Endothelial cell of umbilical vein (primary cell): ENCODE data around the gene HPRT1. TPM values are rescaled to one million over a fixed set of nuclear protein-coding genes. Genes with fewer than 3 reads are reported as not detected.

Experiments
- BruUV-seq: library from RNA; stranded (reverse); fragments of 400-500 nt; replicated peaks from 2 replicates; lab custom pipeline; 2021; lab: Mats Ljungman, UMichigan
- CTCF ChIA-PET: fragments of 300-600, 350-600 bp; sonication (Branson Sonifier 250); formaldehyde crosslinking; loops from one replicate; lab custom pipeline; 2021; ENCODE audit warnings: antibody characterized with exemption, inconsistent platforms; lab: Charles Lee
- POLR2A ChIA-PET: fragments of 300-600, 350-600 bp; sonication (Branson Sonifier 250); formaldehyde crosslinking; loops from one replicate; lab custom pipeline; 2021; ENCODE audit warnings: antibody characterized with exemption, inconsistent platforms; lab: Charles Lee
- DNase-seq: peaks from one replicate; pipeline ENCODE4 v3.0.0-alpha.2; 2011; ENCODE audit warnings: low read depth, low spot score
- FAIRE-seq: peaks from 2 replicates; lab custom pipeline; 2011; peaks lifted over from hg19 to GRCh38; lab: Jason Lieb, UNC
- H2AFZ ChIP-seq: 2 replicates; pipeline ENCODE4 v1.6.0; 2012; ENCODE audit warnings: low read depth, low read length, control low read depth, inconsistent platforms
- H3K27ac ChIP-seq: 2 replicates; pipeline ENCODE4 v1.5.1; 2011; ENCODE audit warnings: low read depth, mild to moderate bottlenecking, control low read depth, low read length, moderate library complexity; ENCODE audit not compliant: insufficient read depth
- H3K27me3 ChIP-seq, 2 experiments: 2 replicates each; pipeline versions ENCODE4 v1.6.0 to v1.6.1; 2011; ENCODE audit warnings: low read length in 2 of 2, mixed read lengths in 1 of 2; ENCODE audit not compliant: control insufficient read depth in 2 of 2, insufficient read depth in 2 of 2
- H3K36me3 ChIP-seq, 2 experiments: 2 replicates in 1 of 2; 3 replicates in 1 of 2; pipeline ENCODE4 v1.5.1; 2011; ENCODE audit warnings: low read length in 2 of 2, mild to moderate bottlenecking in 1 of 2, moderate library complexity in 1 of 2; ENCODE audit not compliant: control insufficient read depth in 2 of 2, insufficient read depth in 2 of 2; ENCODE audit errors: extremely low read depth in 1 of 2
- H3K4me1 ChIP-seq: 3 replicates; pipeline ENCODE4 v1.5.1; 2011; ENCODE audit warnings: mild to moderate bottlenecking, low read length; ENCODE audit not compliant: control insufficient read depth, insufficient read depth; ENCODE audit errors: extremely low read depth
- H3K4me2 ChIP-seq: 2 replicates; pipeline ENCODE4 v1.6.1; 2011; ENCODE audit warnings: low read length, control low read depth, mixed read lengths; ENCODE audit not compliant: insufficient read depth
- H3K4me3 ChIP-seq, 3 experiments: fragments of 200-600 bp in 1 of 3; sonication (generic), shearing (Covaris generic) in 1 of 3; replicated peaks in 1 of 3; 2 replicates each; pipeline ENCODE4 v1.5.1; 2011 to 2016; ENCODE audit warnings: control low read depth in 3 of 3, low read length in 3 of 3, mild to moderate bottlenecking in 2 of 3, inconsistent platforms in 1 of 3, low read depth in 1 of 3, moderate library complexity in 1 of 3; ENCODE audit not compliant: insufficient read depth in 1 of 3
- H3K79me2 ChIP-seq: 2 replicates; pipeline ENCODE4 v1.6.0; 2012; ENCODE audit warnings: low read length, inconsistent platforms; ENCODE audit not compliant: control insufficient read depth, insufficient read depth
- H3K9ac ChIP-seq: replicated peaks from 2 replicates; pipeline ENCODE3; 2011; ENCODE audit warnings: low read length, control low read depth; ENCODE audit not compliant: insufficient read depth; ENCODE audit errors: extremely low read depth
- H3K9me1 ChIP-seq: replicated peaks from 3 replicates; pipeline ENCODE4 v1.6.0; 2011; ENCODE audit warnings: mild to moderate bottlenecking, low read length; ENCODE audit not compliant: control insufficient read depth, insufficient read depth; ENCODE audit errors: extremely low read depth
- H3K9me3 ChIP-seq: replicated peaks from 2 replicates; pipeline ENCODE4 v1.5.1; 2012; ENCODE audit warnings: low read length, inconsistent platforms; ENCODE audit not compliant: control insufficient read depth, insufficient read depth
- H4K20me1 ChIP-seq: replicated peaks from 2 replicates; pipeline ENCODE3; 2011; ENCODE audit warnings: mild to moderate bottlenecking, low read length; ENCODE audit not compliant: control insufficient read depth, insufficient read depth; ENCODE audit errors: extremely low read depth
- EZH2 ChIP-seq: IDR thresholded peaks from 2 replicates; pipeline ENCODE4 v1.6.1; 2012; ENCODE audit warnings: borderline replicate concordance, low read depth, mild to moderate bottlenecking, moderate library complexity, low read length, inconsistent platforms; ENCODE audit not compliant: severe bottlenecking
- FOS ChIP-seq: IDR thresholded peaks from 2 replicates; pipeline ENCODE4 v1.6.1; 2011; ENCODE audit warnings: mild to moderate bottlenecking, low read length, moderate library complexity, borderline replicate concordance; ENCODE audit not compliant: insufficient read depth
- GATA2 ChIP-seq: IDR thresholded peaks from 2 replicates; pipeline ENCODE4 v1.7.0; 2011; ENCODE audit warnings: low read depth, mild to moderate bottlenecking, moderate library complexity, mixed read lengths, low read length; ENCODE audit not compliant: insufficient read length, insufficient read depth
- JUN ChIP-seq: IDR thresholded peaks from 2 replicates; pipeline ENCODE4 v1.6.1; 2011; ENCODE audit warnings: borderline replicate concordance, low read depth; ENCODE audit not compliant: insufficient read length, insufficient read depth
- MAX ChIP-seq: IDR thresholded peaks from 2 replicates; pipeline ENCODE4 v1.6.1; 2011; ENCODE audit not compliant: insufficient read depth, insufficient read length
- MYC ChIP-seq: IDR thresholded peaks from one replicate; pipeline ENCODE4 v1.6.1; 2011; ENCODE audit warnings: mild to moderate bottlenecking, low read depth, low read length
- POLR2A ChIP-seq: IDR thresholded peaks from 2 replicates; pipeline ENCODE4 v1.6.1; 2012; ENCODE audit warnings: low read depth, mild to moderate bottlenecking, control low read depth, low read length
- POLR2AphosphoS5 ChIP-seq: IDR thresholded peaks from 2 replicates; pipeline ENCODE4 v1.6.1; 2012; ENCODE audit warnings: low read depth, mild to moderate bottlenecking, control low read depth, low read length, moderate library complexity; ENCODE audit not compliant: insufficient read depth
- dilution Hi-C: fragments of 300-500 bp; cut with MboI; formaldehyde crosslinking; loops from one replicate; pipeline ENCODE4 v1.15.0; 2019; ENCODE audit warnings: low sequenced_read_pairs; ENCODE audit not compliant: extremely low pct_ligation_motif_present
- intact Hi-C: fragments of 100-400 bp; cut with micrococcal nuclease; formaldehyde crosslinking; loops from one replicate; pipeline ENCODE4 v1.10.0; 2022
- polyA plus RNA-seq, 4 experiments: library from polyadenylated mRNA; depleted of rRNA in 3 of 4; stranded (reverse) in 3 of 4; unstranded in 1 of 4; fragments of >200 nt; gene quantifications; 2 replicates each; pipeline versions ENCODE4 v1.2.1 to v1.2.3, GENCODE V29; 2011 to 2012; ENCODE audit warnings: missing spikeins in 1 of 4
- total RNA-seq: library from RNA; stranded (reverse); gene quantifications from 2 replicates; pipeline ENCODE4 v1.2.3, GENCODE V29; 2021
- TF ChIP-seq, protein P1 (sequence below), 2 donors: IDR thresholded peaks; 1 replicate in 1 of 2; 2 replicates in 1 of 2; pipeline ENCODE4 v1.5.1; 2011; ENCODE audit warnings: low read length in 2 of 2, mild to moderate bottlenecking in 2 of 2, moderate library complexity in 2 of 2, control low read depth in 1 of 2, inconsistent platforms in 1 of 2, low read depth in 1 of 2; ENCODE audit not compliant: insufficient read depth in 1 of 2; ENCODE audit errors: extremely low read depth in 1 of 2

The HPRT1 gene
- total and polyA plus RNA-seq, 2 donors (not counting 3 experiments of a cell fraction or from before 2014, with no cell fraction given): 19.2 to 51.0 TPM

DNA sequence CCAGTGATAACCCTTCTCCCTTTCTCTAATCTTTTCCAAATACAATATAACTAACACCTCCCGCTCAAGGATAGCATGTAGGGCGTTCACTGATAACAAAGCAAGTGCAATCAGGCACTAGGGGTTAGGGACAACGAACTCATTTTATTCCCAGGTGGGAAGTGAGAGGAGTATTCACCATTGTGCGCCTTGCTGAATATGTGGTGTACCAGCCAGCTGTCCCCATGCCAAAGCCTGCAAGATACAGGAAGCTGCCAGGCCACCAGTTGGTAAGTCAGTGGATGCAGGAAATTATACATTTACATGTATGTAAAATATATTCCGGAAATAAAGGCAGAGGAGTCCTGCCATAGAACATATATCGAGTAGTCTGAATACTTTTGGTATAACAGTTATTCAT is 6.3 kb upstream of the HPRT1 start:
- no peak for FAIRE-seq
- no peak for TF ChIP-seq JUN
- TF ChIP-seq POLR2A: no peak
- no peak for TF ChIP-seq MAX
- no peak for TF ChIP-seq GATA2
- Histone ChIP-seq H2AFZ (no peak overlapping the region), H3K36me3 (no peaks in the 10 kb centered on the region), H3K4me1 (no peaks in the 10 kb centered on the region), H3K4me2 (no peak overlapping the region), H3K9me3 (no peaks in the 10 kb centered on the region), H3K27ac (no peak overlapping the region), H3K9ac (no peak overlapping the region), H4K20me1 (no peaks in the 10 kb centered on the region), H3K27me3 (no peaks in the 10 kb centered on the region), H3K4me3 (no peak overlapping the region), H3K79me2 (no peaks in the 10 kb centered on the region), H3K9me1 (no peaks in the 10 kb centered on the region)
- POLR2A ChIA-PET: no interaction called here
- DNase-seq: no peak
- CTCF ChIA-PET: no interaction called here
- BruUV-seq: no TSS peak
- intact Hi-C loops (no loop called here), dilution Hi-C loops (no loop called here)

DNA sequence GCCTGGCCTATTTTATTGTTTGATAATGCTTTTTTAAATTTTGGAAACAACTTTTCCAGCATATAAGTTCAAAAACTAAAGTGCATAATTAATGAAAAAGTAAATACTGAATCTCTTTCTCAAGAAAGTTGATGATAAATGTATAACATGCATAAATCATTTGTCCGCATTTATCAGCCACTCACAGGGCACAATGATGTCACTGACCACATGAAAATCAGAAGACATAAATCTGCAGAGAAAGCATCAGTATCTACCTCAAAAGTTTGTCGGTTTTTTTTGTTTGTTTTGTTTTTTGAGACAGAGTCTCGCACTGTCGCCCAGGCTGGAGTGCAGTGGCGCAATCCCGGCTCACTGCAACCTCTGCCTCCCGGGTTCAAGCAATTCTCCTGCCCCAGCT is 5.5 kb upstream of the HPRT1 start:
- no peak overlapping the region for H3K4me2 ChIP-seq
- ChIA-PET POLR2A (no interaction called here), CTCF (no interaction called here)
- FAIRE-seq: no peak
- H3K9me1 ChIP-seq: no peaks in the 10 kb centered on the region
- H3K36me3 ChIP-seq: no peaks in the 10 kb centered on the region
- no peaks in the 10 kb centered on the region for H3K27me3 ChIP-seq
- no peaks in the 10 kb centered on the region for H3K4me1 ChIP-seq
- TF ChIP-seq MAX (no peak), EZH2 (no peak), MYC (no peak), FOS (no peak), POLR2AphosphoS5 (no peak), JUN (no peak), GATA2 (no peak), POLR2A (no peak)
- TF ChIP-seq, protein P1, sequence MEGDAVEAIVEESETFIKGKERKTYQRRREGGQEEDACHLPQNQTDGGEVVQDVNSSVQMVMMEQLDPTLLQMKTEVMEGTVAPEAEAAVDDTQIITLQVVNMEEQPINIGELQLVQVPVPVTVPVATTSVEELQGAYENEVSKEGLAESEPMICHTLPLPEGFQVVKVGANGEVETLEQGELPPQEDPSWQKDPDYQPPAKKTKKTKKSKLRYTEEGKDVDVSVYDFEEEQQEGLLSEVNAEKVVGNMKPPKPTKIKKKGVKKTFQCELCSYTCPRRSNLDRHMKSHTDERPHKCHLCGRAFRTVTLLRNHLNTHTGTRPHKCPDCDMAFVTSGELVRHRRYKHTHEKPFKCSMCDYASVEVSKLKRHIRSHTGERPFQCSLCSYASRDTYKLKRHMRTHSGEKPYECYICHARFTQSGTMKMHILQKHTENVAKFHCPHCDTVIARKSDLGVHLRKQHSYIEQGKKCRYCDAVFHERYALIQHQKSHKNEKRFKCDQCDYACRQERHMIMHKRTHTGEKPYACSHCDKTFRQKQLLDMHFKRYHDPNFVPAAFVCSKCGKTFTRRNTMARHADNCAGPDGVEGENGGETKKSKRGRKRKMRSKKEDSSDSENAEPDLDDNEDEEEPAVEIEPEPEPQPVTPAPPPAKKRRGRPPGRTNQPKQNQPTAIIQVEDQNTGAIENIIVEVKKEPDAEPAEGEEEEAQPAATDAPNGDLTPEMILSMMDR (IDR thresholded peaks at IDR 0.05; ENCODE audit: extremely low read depth in 1 of 2, insufficient read depth in 1 of 2, low read depth in 1 of 2, low read length in 2 of 2): no peak
- intact Hi-C loops (no loop called here), dilution Hi-C loops (no loop called here)
- H3K4me3 ChIP-seq: no peak overlapping the region
- H3K9me3 ChIP-seq: no peaks in the 10 kb centered on the region
- H3K9ac ChIP-seq: no peak overlapping the region
- DNase-seq: no peak
- no TSS peak for BruUV-seq
- H4K20me1 ChIP-seq: no peaks in the 10 kb centered on the region
- H3K79me2 ChIP-seq: no peaks in the 10 kb centered on the region
- no peak overlapping the region for H3K27ac ChIP-seq
- no peak overlapping the region for H2AFZ ChIP-seq
